ENCODE results near the gene KIRREL1.
A peak's percentile ranks its signal among the peaks of the same experiment; 100 is the strongest.

Gene KIRREL1

GRCh38 chr1:158101455-158101854 lies 108.0 kb downstream of the KIRREL1 start:
- ATAC-seq, result no peak
- DNase-seq, result no peak
- H3K27me3 Mint-ChIP-seq, result no peaks in the 10 kb centered on the region
- no peaks in the 10 kb centered on the region for H3K36me3 Mint-ChIP-seq (ENCODE audit: low read depth)
- H3K4me1 Mint-ChIP-seq, result peaks cover 8% of the 10 kb centered on the region
- H3K9me3 Mint-ChIP-seq, result no peaks in the 10 kb centered on the region
- H3K27ac Mint-ChIP-seq, result no peak overlapping the region
- H3K4me3 Mint-ChIP-seq, result no peak overlapping the region

DNA sequence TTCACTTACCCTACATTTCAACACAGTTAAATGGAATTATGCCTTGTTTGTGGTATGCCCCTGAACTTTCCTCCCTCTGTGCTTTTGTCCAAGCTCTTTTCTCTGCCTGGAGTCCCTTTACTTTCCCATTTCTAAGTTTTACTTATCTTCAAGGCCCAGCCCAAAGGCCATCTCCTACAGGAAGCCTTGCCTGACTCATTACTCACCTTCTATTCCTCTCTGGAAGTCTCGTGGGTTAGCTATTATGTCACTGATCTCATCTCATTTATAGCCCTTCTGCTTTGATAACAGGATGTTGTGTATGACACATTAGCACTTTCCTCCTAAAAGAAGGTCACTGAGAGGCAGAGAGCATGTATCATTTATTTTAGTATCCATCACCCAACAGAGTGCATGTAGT lies 108.5 kb downstream of the KIRREL1 start:
- Mint-ChIP-seq H3K4me3 (no peak overlapping the region), H3K9me3 (no peaks in the 10 kb centered on the region), H3K27me3 (no peaks in the 10 kb centered on the region), H3K4me1 (peaks cover 8% of the 10 kb centered on the region), H3K36me3 (ENCODE audit: low read depth) (no peaks in the 10 kb centered on the region), H3K27ac (no peak overlapping the region)
- ATAC-seq, result peak; percentile 53
- no peak for DNase-seq

DNA sequence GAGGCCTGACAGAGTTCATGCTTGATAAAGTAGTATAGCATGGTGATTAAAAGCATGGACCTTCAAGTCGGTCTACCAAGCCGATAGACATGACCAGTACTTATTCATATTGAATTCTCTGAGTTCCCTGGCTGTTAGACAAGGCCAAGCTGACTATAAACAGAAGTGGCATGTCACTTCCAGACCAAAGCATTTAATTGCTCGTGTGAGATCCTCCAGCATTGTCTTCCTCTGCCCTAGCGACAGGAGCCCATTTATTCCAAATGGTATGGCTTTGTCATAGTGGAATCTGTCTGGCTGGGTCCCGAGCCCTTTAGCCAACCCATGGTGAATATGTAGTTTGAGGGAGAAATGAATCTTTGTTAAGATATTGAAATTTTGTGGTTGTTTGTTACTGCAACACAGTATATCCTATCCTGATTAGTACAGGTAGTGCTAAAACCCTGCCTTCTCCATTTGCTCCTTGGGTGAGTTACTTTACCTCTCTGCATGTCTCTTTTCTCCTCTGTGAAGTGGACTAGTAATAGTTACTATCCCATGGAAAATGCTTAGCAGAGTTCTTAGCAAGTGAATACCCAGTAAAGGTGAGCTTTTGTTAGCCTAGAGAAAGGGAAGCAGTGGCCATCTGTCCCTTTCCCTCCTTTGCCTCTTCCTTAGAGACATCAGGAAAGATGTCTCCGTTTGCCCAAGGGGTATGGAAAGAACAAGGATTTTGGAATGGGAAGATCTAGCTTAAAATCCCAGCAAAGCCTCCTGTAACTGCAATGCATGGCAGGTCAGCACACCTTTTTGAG lies 109.6 kb downstream of the KIRREL1 start:
- Mint-ChIP-seq H3K27ac (no peak overlapping the region), H3K36me3 (ENCODE audit: low read depth) (no peaks in the 10 kb centered on the region), H3K4me3 (no peak overlapping the region), H3K9me3 (no peaks in the 10 kb centered on the region), H3K4me1 (peaks cover 8% of the 10 kb centered on the region), H3K27me3 (no peaks in the 10 kb centered on the region)
- ATAC-seq (no peak), DNase-seq (no peak)

DNA sequence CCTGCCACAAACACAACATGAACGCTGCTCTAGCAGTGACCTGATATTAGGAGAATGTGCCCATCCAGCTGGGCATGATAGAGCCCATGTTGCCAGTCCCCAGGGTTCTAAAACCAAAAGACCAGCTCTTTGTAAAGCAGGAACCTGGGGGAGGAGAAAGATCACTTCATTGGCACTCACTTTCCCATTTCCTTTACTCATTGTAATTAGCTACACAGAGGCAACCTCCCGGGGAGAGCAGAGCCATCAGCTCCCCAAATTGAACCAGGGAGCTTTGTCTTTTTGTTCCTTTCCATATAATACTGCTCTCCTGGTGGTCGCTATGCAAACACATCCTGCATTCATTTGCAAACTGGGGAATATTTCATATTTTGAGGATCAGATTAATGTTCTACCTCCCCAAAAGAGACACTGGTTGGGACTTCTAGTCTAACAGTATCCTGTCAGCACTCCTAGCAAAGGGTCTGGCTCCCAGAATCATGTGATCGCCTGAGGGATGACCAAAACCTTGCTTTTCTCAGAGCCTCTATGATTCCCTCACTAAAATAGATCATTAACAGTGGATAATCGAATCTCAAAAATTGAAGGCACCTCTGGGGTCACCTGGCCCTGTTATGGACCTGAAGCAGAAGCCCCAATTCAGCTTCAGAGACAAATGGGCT lies 110.5 kb downstream of the KIRREL1 start:
- ATAC-seq, result no peak
- DNase-seq, result no peak
- Mint-ChIP-seq H3K36me3 (ENCODE audit: low read depth) (no peaks in the 10 kb centered on the region), H3K27ac (no peak overlapping the region), H3K9me3 (no peaks in the 10 kb centered on the region), H3K4me1 (peaks cover 8% of the 10 kb centered on the region), H3K4me3 (no peak overlapping the region), H3K27me3 (no peaks in the 10 kb centered on the region)

GRCh38 chr1:158104891-158105290 lies 111.4 kb downstream of the KIRREL1 start:
- H3K36me3 Mint-ChIP-seq (ENCODE audit: low read depth), result no peaks in the 10 kb centered on the region
- H3K27me3 Mint-ChIP-seq, result peaks cover 4% of the 10 kb centered on the region
- H3K9me3 Mint-ChIP-seq, result no peaks in the 10 kb centered on the region
- peaks cover 8% of the 10 kb centered on the region for H3K4me1 Mint-ChIP-seq
- DNase-seq (no peak), ATAC-seq (no peak)
- H3K27ac Mint-ChIP-seq, result no peak overlapping the region
- no peak overlapping the region for H3K4me3 Mint-ChIP-seq

DNA sequence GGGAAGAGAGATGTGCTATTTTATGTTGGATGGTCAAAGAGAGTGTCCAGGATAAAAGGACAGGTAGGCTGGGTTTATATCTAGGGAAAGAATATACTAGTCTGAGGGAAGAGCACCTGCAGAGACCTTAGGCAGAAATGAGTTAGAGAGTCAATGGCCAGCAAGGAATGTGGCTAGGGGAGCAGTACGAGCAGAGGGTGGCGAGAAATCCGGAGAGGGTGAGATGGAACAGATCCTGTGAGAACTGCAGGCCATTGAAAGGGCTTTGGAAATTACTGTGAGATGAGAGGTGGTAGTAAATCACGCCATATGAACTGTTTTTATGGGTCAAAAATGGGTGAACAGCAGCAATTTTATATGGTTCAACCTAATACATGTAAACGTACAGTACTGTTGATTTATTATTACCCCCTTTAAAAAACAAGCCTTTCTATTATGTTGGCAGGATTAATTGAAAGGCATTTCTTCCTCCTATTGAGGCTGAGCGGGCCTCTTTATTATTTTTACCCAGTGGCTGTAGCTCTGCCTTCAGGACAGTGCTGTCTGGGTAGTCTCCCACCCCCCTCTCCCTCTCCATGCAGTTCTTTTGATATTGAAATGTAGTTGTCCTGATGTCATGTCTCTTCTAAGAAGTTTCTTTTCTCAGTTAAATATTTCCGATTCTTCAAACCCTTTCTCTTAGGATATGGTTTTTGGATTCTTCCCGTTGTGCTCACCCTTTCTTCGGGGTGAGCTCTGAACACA lies 112.1 kb downstream of the KIRREL1 start:
- DNase-seq (no peak), ATAC-seq (no peak)
- no peaks in the 10 kb centered on the region for H3K36me3 Mint-ChIP-seq (ENCODE audit: low read depth)
- no peaks in the 10 kb centered on the region for H3K9me3 Mint-ChIP-seq
- no peak overlapping the region for H3K27ac Mint-ChIP-seq
- H3K4me1 Mint-ChIP-seq, result peaks cover 8% of the 10 kb centered on the region
- H3K4me3 Mint-ChIP-seq, result no peak overlapping the region
- H3K27me3 Mint-ChIP-seq, result peaks cover 4% of the 10 kb centered on the region

DNA sequence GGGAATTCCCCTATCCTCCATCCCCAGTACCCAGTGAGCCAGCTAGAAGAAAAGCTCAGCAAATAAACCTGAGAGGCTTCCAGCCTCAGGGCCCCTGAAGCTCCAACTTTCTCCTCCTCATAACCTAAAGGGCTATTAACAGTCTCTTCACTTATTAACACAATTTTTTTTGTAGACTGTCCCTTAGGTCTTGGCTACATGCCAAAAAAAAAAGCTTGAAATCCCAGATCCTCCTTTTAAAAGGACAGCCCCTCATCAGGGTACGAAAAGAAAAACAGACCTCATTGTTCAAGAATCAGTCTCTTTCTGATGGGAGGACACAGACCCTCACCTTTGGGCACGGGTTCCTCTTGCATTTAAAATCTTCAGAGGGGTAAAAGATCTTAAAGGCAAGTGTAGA lies 114.5 kb downstream of the KIRREL1 start:
- H3K4me3 Mint-ChIP-seq, result no peak overlapping the region
- no peak for ATAC-seq

DNA sequence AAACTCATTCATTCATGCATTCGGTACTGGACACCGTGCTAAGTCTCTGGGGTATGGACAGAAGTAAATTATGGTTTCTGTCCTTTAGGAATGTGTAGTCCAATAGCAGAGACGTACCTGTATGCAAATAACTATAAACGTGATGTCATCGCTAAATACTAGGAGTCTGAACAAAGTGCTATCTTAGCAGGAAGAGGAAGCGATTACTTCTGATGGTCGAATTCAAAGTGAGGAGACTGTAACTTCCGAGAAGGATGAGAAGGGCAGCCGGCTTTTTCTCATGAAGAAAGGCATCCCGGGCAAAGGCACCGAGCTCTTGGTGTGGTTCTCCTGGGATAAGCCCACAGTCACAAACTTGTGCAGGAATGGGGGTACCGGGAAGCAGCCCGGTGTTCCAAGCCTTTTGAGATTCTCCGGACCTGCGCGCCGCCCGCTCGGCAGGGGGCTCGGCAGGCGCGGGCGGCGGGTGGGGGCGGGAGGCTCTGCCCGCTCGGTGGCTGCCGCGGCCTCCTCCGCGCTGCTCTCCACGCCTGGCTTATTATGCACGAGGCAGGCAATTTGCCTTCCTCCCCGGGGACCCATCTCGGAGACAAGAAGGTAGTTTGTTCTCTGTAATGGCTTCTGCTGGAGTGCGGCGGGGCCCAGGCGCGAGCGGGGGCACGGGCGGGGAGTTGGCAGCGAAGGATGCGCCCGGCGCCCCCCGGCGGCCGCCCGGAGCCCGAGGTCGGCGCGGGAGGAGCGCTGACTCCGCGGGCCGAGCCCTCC lies 119.7 kb downstream of the KIRREL1 start:
- ATAC-seq, result peak; percentile 81
- DNase-seq, result peak; percentile 55
- H3K27ac Mint-ChIP-seq, result no peak overlapping the region
- peak overlapping the region; percentile 75 for H3K4me3 Mint-ChIP-seq
- H3K27me3 Mint-ChIP-seq, result peaks cover 54% of the 10 kb centered on the region
- peaks cover 19% of the 10 kb centered on the region for H3K4me1 Mint-ChIP-seq
- H3K36me3 Mint-ChIP-seq (ENCODE audit: low read depth), result no peaks in the 10 kb centered on the region
- H3K9me3 Mint-ChIP-seq, result no peaks in the 10 kb centered on the region

More for the DNA sequence above, 114.5 kb downstream of the KIRREL1 start:
- DNase-seq, result no peak
- peaks cover 19% of the 10 kb centered on the region for H3K27me3 Mint-ChIP-seq
- no peak overlapping the region for H3K27ac Mint-ChIP-seq
- no peaks in the 10 kb centered on the region for H3K9me3 Mint-ChIP-seq
- H3K4me1 Mint-ChIP-seq, result peaks cover 4% of the 10 kb centered on the region
- H3K36me3 Mint-ChIP-seq (ENCODE audit: low read depth), result no peaks in the 10 kb centered on the region

DNA sequence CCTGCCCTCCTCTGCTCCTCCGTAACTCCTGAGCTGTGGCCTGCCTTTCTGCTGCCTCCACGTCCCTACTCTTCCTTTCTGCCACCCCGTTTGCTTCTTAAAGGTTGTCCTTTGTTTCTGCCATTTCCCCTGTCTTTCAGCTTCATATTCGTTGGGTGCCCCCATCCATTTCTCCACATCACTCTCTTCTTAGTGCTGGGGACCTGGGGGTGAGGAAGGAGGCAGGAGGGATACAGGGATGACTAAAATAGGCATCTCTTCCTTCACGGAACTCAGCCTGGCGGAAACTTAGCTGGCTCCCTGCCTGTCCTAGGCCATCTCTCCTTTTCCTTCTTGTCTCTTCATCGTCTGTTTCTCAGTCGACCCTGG lies 120.3 kb downstream of the KIRREL1 start:
- peak overlapping the region; percentile 75 for H3K4me3 Mint-ChIP-seq
- peak overlapping the region; percentile 15 for H3K27ac Mint-ChIP-seq
- H3K36me3 Mint-ChIP-seq (ENCODE audit: low read depth), result no peaks in the 10 kb centered on the region
- ATAC-seq (no peak), DNase-seq (no peak)
- H3K9me3 Mint-ChIP-seq, result no peaks in the 10 kb centered on the region
- peaks cover 24% of the 10 kb centered on the region for H3K4me1 Mint-ChIP-seq
- peaks cover 60% of the 10 kb centered on the region for H3K27me3 Mint-ChIP-seq

GRCh38 chr1:158115126-158115525 lies 121.7 kb downstream of the KIRREL1 start:
- no peak overlapping the region for H3K27ac Mint-ChIP-seq
- no peak overlapping the region for H3K4me3 Mint-ChIP-seq
- ATAC-seq (no peak), DNase-seq (no peak)
- no peaks in the 10 kb centered on the region for H3K36me3 Mint-ChIP-seq (ENCODE audit: low read depth)
- peaks cover 24% of the 10 kb centered on the region for H3K4me1 Mint-ChIP-seq
- no peaks in the 10 kb centered on the region for H3K9me3 Mint-ChIP-seq
- H3K27me3 Mint-ChIP-seq, result peaks cover 56% of the 10 kb centered on the region

DNA sequence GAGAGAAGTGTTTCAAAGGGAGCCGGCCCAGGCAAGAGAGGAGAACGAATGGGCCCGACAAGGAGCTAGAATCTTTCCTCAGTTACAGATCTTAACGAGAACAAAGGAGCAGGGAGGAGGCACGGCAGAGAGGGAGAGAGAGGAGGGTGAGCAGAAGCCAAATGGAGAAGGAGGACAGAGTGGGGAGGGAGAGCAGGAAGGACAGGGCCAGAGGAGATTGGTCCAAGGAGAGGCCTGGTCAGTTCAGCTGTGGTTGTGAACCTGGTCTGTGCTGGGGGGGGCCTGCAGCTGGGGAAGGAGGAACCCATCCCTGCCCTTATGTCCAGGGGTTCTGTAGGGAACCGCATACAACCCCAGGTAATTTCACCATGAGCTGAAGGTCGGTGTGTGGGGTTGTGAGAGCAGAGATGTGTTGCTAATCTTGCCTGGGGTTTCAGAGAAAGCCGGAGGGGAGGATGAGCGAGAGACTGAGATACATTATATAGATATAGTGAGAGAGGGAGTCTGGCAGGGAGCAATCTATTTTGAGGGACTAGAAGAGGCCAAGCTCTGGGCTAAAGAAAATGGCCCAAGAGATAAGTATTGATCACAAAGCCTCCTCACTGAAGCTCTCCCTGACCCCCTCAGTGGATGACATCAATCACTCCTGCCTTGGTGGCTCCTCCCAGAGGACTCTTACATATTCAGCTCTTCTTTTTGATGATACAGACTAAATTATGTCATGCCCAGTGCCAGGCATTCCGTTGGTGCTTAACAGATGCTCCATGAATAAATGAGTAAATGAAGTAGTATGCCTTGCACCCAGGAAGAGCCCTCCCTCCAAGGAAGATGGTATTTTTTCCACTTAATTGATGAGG lies 123.1 kb downstream of the KIRREL1 start:
- DNase-seq (no peak), ATAC-seq (no peak)
- Mint-ChIP-seq H3K9me3 (no peaks in the 10 kb centered on the region), H3K4me3 (no peak overlapping the region), H3K27me3 (peaks cover 64% of the 10 kb centered on the region), H3K36me3 (ENCODE audit: low read depth) (no peaks in the 10 kb centered on the region), H3K27ac (no peak overlapping the region), H3K4me1 (peaks cover 23% of the 10 kb centered on the region)

GRCh38 chr1:158117854-158118704 lies 124.6 kb downstream of the KIRREL1 start:
- H3K27ac Mint-ChIP-seq, result no peak overlapping the region
- H3K4me3 Mint-ChIP-seq, result no peak overlapping the region
- no peaks in the 10 kb centered on the region for H3K36me3 Mint-ChIP-seq (ENCODE audit: low read depth)
- H3K4me1 Mint-ChIP-seq, result peaks cover 19% of the 10 kb centered on the region
- DNase-seq (peak; percentile 35), ATAC-seq (peak; percentile 58)
- no peaks in the 10 kb centered on the region for H3K9me3 Mint-ChIP-seq
- H3K27me3 Mint-ChIP-seq, result peaks cover 58% of the 10 kb centered on the region

All from activated naive CD8-positive, alpha-beta T cell treated with anti-CD3 and anti-CD28 coated beads, Interleukin-2, amount 50 U/mL, for 24 hours (primary cell).